ENCODE data around the gene BRD1.

Gene BRD1

DNA sequence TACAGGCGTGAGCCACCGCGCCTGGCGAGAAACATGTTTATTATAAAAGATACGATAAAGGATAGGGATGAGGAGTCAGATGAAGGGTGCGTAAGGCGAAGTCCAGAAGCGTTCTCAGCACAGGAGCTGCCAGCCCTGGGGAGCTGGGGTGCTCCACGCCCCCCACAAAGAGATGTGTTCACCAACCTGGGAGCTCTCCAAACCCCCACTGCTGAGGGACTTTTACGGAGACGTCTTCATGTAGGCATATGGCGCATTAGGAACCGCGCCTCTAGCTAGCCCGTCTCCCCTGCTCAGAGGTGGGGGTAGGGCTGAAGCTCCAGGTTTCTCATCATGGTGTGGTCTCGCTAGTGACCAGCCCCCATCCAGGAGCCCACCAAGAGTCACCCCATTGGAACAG lies 17.6 kb upstream of the BRD1 start:
- ChIA-PET CTCF (no interaction called here), POLR2A (no interaction called here)
- DNase-seq (ENCODE audit: extremely low spot score) = no peak
- TF ChIP-seq HDGF (IDR thresholded peaks at IDR 0.05; ENCODE audit: borderline replicate concordance) (no peak), ARNT (IDR thresholded peaks at IDR 0.05) (no peak), NFRKB (IDR thresholded peaks at IDR 0.05) (no peak), FOXA1 (IDR thresholded peaks at IDR 0.05) (no peak), ELF4 (IDR thresholded peaks at IDR 0.05) (no peak), FOXK2 (IDR thresholded peaks at IDR 0.05) (no peak)
- TF ChIP-seq, protein P1, sequence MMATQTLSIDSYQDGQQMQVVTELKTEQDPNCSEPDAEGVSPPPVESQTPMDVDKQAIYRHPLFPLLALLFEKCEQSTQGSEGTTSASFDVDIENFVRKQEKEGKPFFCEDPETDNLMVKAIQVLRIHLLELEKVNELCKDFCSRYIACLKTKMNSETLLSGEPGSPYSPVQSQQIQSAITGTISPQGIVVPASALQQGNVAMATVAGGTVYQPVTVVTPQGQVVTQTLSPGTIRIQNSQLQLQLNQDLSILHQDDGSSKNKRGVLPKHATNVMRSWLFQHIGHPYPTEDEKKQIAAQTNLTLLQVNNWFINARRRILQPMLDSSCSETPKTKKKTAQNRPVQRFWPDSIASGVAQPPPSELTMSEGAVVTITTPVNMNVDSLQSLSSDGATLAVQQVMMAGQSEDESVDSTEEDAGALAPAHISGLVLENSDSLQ (IDR thresholded peaks at IDR 0.05) = no peak

DNA sequence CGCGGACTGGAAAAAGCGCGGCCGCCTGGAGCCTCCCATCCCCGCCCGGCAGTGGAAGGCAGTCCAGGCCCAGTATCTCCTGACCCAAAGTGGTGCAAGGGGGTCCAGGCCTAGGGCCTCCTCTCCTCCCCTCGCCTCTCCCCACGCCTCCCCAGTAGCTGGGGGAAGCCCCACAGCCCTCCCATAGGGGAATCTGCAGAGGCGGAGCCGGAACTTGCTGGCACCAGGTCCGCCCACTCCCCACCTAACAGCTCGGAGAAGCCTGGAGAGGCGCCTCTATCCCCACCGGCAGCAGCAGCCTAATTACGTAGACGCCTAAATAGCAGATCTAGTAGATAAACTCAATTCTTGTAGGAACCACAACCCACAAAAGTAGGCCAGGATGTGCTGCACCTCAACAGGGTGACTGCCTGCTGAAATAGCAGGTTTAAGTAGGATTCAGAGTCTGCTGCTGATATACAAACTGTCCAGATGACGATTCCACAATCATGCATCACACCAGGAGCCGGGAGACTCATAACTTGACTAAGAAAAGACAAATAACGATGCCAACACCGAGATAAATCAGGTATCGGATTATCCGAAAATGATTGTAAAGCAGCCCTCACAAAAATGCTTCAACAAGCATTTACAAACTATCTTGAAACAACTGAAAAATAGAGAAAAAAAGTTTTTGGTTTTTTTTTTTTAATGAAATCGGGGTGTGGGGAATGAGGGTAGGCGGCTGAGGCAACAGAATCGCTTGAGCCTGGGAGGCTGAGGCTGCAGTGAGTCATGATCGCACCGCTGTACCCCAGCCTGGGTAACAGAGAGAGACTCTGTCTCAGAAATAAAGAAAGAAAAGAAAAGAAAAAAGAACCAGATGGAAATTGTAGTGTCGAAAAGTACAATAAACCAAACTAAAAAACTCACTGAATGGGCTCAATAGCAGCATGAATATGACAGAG lies 11.4 kb upstream of the BRD1 start:
- ChIA-PET CTCF (no interaction called here), POLR2A (no interaction called here)
- DNase-seq (ENCODE audit: extremely low spot score) = peak; percentile 30
- TF ChIP-seq HDGF (IDR thresholded peaks at IDR 0.05; ENCODE audit: borderline replicate concordance) = no peak
- TF ChIP-seq NFRKB (IDR thresholded peaks at IDR 0.05) = no peak
- TF ChIP-seq SP1 (IDR thresholded peaks at IDR 0.05) = no peak
- TF ChIP-seq CTBP1 (IDR thresholded peaks at IDR 0.05; ENCODE audit: borderline replicate concordance) = no peak
- no peak for TF ChIP-seq BHLHE40 (IDR thresholded peaks at IDR 0.05; ENCODE audit: borderline replicate concordance)
- TF ChIP-seq LEF1 (IDR thresholded peaks at IDR 0.05; ENCODE audit: borderline replicate concordance) = no peak
- no peak for TF ChIP-seq L3MBTL2 (conservative IDR thresholded peaks at IDR 0.05)
- TF ChIP-seq ELF4 (IDR thresholded peaks at IDR 0.05) = no peak
- TF ChIP-seq FOXM1 (IDR thresholded peaks at IDR 0.05; ENCODE audit: borderline replicate concordance) = no peak
- no peak for TF ChIP-seq FOXK2 (IDR thresholded peaks at IDR 0.05)
- no peak for TF ChIP-seq TARDBP (IDR thresholded peaks at IDR 0.05)
- no peak for TF ChIP-seq FOXA1 (IDR thresholded peaks at IDR 0.05)
- TF ChIP-seq SUZ12 (IDR thresholded peaks at IDR 0.05) = no peak
- TF ChIP-seq, protein P1 (IDR thresholded peaks at IDR 0.05) = no peak
- TF ChIP-seq ARNT (IDR thresholded peaks at IDR 0.05) = no peak

DNA sequence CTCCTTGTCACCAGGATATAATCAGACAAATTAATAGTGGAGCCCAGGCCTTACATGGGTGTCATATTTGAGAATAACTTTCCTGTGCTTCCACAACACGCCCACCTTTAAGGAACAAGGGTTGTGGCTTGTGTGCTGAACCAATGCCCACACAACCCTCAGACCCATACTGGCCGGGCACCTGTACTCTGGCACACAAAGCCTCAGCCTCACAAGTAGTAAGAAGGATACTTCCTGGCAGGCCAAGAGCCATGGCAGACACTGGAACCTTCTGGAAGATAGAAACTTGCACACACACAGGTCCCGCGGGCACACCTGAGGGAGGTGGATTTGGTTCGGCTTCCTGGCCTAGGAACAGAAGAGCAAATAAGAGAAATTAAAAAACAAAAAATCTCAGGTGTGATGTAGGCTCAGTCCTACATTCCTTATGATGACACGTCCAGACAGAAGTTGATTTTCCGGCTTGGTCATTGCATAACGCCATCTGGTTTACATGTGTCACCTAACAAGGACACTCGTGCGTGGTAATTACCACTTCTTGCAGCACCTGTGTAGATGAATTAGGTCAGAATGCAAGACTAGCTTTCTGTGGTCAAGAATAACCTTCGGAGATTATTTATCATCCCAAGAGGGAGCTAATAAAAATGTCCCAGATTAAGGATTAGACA lies 5.8 kb upstream of the BRD1 start:
- CTCF ChIA-PET = no interaction called here

DNA sequence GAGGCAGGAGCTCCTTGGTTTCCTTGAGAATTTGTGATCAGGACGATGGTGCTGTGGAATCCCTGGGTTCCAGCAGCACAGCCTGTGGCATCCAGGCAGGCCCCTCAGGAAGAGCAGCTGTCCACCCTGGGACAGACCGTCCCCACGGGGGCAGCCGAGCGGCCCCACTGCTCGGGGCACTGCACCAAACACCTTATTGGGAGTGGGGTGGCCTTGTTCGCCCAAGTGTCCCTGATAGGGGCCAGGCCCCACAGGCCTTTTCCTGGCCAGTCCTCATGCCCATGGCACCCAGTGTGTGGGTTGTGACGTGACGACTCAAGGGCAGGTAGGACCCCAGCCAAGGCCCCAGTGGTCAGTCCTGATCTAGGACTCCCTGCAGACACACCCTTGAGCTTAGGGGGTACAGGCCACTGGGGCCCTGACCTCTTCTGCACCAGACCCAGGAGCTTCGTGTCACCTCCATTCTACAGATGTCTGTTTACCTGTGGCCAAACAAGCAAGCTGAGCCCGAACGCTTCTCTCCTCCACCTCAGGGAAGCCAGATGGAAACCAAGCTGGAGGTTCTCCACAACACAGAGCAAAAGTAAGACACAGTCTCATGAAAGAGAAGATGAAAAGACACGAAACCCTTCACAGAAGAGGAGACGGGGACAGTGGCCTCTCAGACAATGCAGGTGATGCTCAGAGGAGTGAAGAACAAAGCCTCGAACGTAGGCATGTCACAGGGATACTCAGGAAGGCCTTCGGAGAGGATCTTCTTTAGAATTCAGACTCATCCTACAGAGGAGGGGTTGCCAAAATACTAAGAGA lies 1.6 kb upstream of the BRD1 start:
- no peak for DNase-seq (ENCODE audit: extremely low spot score)
- no peak for TF ChIP-seq SP1 (IDR thresholded peaks at IDR 0.05)
- ChIA-PET POLR2A (no interaction called here), CTCF (no interaction called here)

More for the DNA sequence above, 5.8 kb upstream of the BRD1 start:
- POLR2A ChIA-PET = no interaction called here
- DNase-seq (ENCODE audit: extremely low spot score) = no peak
- TF ChIP-seq LEF1 (IDR thresholded peaks at IDR 0.05; ENCODE audit: borderline replicate concordance) (no peak), FOXM1 (IDR thresholded peaks at IDR 0.05; ENCODE audit: borderline replicate concordance) (no peak), ARNT (IDR thresholded peaks at IDR 0.05) (no peak), SUZ12 (IDR thresholded peaks at IDR 0.05) (no peak), L3MBTL2 (conservative IDR thresholded peaks at IDR 0.05) (no peak), TARDBP (IDR thresholded peaks at IDR 0.05) (no peak), ZNF384 (IDR thresholded peaks at IDR 0.05) (no peak), BHLHE40 (IDR thresholded peaks at IDR 0.05; ENCODE audit: borderline replicate concordance) (no peak), FOXK2 (IDR thresholded peaks at IDR 0.05) (no peak)
- TF ChIP-seq, protein P1 (IDR thresholded peaks at IDR 0.05) = no peak

DNA sequence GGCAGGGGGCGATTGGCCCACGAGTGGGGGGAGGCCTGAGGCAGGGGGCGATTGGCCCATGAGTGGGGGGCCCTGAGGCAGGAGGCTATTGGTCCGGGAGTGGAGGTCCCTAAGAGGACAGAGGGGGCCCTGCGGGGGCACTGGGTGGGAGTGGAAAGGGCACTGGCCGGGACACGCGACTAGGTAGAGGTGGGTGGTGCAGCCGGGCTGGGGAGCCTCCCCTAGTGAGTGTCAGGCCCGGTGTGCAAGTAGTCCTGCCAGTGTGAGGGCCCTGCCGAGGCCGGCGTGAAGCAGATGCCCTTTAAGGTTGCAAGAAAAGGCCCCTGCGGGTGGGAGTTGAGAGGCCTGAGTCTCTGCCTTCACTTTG lies 909 bp upstream of the BRD1 start:
- no peak for DNase-seq (ENCODE audit: extremely low spot score)
- ChIA-PET POLR2A (no interaction called here), CTCF (no interaction called here)
- TF ChIP-seq FOXA1 (IDR thresholded peaks at IDR 0.05) (no peak), L3MBTL2 (conservative IDR thresholded peaks at IDR 0.05) (no peak), BHLHE40 (IDR thresholded peaks at IDR 0.05; ENCODE audit: borderline replicate concordance) (no peak), SP1 (IDR thresholded peaks at IDR 0.05) (no peak), ZNF384 (IDR thresholded peaks at IDR 0.05) (no peak), TARDBP (IDR thresholded peaks at IDR 0.05) (no peak), ARNT (IDR thresholded peaks at IDR 0.05) (no peak), CTBP1 (IDR thresholded peaks at IDR 0.05; ENCODE audit: borderline replicate concordance) (no peak), ELF4 (IDR thresholded peaks at IDR 0.05) (no peak), FOXM1 (IDR thresholded peaks at IDR 0.05; ENCODE audit: borderline replicate concordance) (no peak), LEF1 (IDR thresholded peaks at IDR 0.05; ENCODE audit: borderline replicate concordance) (no peak), NFRKB (IDR thresholded peaks at IDR 0.05) (no peak), HDGF (IDR thresholded peaks at IDR 0.05; ENCODE audit: borderline replicate concordance) (no peak), SUZ12 (IDR thresholded peaks at IDR 0.05) (no peak)
- TF ChIP-seq, protein P1 (IDR thresholded peaks at IDR 0.05) = no peak
